ENCODE results near the gene JKAMP.

DNA sequence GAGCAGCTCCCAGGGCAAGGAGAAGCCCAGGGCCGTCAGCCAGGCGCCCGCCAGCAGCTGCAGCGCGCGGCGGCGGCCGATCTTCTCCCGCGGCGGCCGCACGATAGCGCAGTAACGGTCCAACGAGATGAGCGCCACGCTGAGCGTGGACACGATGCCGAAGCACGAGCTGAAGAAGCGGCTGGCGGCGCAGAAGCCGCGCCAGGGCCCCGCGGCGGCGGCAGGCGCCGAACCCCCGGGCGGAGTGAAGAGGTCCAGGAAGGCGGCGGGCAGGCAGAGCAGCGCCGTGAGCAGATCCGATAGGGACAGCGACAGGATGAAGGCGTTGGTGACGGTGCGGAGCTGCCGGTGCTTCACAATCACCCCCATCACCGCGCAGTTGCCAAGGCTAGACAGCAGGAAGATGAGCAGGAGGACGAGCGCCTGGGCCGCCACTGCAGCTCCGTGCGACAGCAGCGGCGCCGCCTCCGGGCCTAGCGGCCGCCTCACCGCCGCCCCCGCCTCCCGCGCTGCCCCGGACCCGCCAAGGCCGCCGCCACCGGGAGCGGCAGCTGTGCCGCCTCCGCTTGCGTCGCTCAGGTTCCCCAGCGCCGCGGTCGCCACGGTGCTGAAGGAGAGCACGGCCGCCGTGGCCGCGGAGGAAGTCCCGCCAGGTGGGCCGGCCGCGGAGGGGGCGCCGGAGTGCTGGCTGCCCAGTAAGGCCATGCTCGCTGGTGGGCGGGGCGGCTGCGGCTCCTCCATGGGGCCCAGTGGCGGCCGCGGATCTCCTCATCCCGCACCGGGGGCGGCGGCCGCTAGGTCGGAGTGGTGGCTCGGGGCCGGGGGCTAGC, 19.6 kb upstream of the JKAMP start:
- TF ChIP-seq ELF4 (IDR thresholded peaks at IDR 0.05) (no peak), ARNT (IDR thresholded peaks at IDR 0.05) (no peak), L3MBTL2 (conservative IDR thresholded peaks at IDR 0.05) (no peak), ZNF384 (IDR thresholded peaks at IDR 0.05) (no peak)

Data from HEK293T (cell line).